HG03097 (cell line): ENCODE measurements around the gene CD93.

ENCODE experiments used
- ATAC-seq: cut with Tn5 transposase; IDR thresholded peaks from one replicate; pipeline ENCODE4 v1.9.1; 2021; ENCODE audit not compliant: unreplicated experiment, low FRiP score

Gene CD93

DNA sequence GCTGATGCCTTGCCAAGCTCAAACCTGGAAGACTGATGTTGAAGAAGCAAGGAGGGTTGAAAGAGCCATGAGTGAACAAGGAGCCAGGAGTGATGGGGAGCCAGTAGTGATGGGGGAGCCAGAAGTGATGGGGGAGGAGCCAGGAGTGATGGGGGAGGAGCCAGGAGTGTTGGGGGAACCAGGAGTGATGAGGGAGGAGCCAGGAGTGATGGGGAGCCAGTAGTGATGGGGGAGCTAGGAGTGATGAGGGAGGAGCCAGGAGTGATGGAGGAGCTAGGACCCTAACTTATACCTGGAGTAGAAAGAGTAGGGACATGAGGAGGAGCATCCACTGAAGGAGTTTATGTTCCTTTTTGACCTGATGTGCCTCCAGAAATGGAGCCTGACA, 14.6 kb upstream of the CD93 start:
- ATAC-seq: no peak

DNA sequence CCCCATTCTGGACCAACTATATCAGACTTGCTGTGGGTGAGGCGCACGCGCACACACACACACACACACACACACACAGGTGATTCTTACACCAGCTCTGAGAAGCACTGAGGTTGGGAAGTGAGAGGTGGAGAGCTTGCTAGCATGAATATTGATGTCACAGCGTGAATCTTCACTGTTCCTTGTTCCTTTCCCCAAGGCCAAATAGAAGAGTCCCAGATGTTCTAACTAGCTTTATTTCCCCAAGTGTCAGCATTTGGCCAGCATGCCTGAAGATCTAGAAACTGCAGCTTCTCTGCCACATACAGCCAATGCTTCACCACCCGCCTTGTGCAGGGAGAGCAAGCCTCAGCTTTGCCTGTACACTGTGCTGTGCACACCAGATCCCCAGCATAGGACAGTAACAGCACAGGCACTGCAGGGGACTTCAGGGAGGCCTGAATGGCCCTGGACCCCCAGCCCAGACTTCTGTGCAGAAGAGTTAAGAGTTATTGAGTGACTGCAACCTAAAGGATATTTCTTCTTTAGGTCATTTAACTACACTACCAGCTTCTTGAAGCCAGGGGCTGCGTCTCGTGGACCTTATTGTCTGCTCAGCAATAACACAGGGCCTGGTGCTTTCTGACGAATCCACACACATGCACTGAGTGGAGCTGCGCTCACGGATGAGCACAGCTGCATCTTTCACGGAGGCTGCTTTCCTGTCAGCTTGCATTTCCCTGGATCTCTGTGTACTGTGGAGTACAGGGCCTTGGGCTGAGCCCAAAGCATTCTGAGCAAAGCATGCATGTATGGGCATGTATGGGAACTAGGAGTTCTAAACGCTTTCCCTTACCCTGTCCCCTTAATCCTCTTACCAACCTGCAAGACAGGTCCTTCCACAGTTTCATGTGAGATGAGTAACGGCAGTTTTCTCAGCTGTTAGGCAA, 13.9 kb upstream of the CD93 start:
- ATAC-seq: no peak

DNA sequence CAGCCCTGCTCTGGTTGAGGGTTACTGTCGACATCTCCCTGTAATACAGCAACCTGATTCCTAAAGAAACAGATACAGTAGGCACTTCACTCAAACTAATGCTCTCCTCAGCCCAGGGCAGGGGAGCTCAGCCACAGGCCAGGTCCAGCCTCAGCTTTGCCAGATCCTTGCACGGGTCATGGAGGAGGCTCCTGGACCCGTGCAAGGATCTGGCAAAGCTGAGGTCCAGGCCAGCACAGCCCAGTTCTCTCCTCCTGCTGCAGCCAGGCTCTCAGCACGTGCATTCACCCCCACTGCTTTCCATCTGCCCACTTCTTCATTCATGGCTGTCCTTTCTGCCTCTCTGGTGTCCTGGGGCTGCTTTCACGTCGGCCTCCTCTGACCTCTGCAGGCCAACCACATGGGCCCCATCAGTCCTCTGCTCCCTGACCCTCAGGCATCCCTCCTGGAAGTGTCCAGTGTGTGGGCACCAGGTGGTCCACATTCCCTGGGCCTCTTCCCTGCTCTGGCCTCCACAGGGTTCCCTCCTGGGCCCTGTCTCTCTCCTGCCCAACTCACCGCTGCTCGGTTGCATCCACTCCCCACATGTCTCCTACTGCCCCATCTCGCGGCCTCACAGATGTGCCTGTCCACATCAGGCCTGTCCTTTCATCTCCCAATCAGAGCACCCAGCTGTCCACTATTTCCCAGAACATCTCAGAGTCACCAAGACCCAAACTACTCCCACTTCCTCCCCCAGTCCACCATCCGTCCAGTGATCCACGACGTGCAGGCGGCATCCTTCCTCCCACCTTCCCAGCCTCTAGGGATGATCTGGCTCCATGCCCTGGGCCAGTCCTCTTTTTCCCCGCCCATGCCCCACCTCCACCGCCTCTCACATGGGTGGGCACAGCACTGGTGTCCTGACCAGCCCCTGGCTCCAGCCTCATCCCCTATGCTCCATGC, 11.8 kb upstream of the CD93 start:
- ATAC-seq: no peak

DNA sequence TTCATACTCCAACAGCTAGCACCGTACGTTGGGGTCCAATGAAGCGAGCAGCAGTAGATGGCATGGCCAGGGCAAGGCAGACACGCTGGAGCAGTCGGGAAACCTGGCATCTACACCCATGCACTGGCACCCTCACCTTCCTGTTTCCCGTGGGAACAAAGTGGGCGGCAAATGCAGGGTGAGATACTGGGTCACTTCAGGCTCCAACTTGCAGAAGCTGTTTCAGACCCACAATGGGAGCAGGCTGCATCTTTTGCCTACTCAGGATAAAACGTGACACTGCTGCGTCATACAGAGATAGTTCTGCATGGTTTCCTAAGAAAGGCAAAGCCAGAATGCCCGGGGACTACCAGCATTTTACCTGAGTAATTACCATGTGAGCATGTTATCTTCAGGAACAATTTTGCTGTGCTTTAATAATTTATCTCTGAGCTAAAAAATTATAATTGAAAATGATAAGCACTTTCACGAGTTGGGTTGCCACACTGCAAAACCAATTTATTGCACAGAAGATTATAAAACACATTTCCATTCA, 10.9 kb upstream of the CD93 start:
- no peak for ATAC-seq

DNA sequence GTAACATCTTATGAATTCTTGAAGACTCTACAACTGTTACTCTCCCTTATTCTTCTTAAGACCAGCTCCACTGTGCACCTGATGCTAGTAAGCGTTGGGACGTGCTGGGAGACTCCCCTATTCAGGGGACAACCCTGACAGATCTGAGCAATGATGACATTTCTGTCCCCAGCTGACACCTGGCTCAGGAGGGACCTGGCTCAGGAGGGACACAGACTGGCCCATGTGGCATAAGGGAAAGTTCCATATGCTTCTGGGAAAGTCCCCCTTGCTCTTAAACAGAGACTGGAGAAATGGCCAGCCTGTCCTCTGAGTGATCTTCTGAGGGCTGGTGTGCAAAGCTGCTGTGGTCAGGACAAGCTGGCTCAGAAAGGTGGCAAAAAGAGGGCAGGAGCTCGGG, 10.0 kb upstream of the CD93 start:
- no peak for ATAC-seq

DNA sequence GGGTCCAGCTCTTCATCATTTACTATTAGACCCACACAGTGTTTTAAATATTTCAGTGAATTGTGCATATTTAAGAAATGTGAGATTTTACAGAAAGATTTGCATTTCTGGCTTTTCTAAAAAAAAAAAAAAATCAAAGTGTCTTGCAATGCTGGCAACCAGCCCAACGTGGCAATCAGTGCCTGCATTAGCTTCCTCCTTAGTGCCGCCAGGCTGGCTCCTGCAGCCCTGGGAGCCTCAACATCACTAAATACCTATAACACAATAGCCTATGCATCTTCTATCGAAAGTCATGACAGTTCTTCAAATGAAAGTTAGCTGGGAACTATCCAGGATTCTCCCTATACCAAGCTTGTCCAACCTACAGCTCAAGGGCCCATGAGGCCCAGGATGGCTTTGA, 9.4 kb upstream of the CD93 start:
- ATAC-seq: no peak

DNA sequence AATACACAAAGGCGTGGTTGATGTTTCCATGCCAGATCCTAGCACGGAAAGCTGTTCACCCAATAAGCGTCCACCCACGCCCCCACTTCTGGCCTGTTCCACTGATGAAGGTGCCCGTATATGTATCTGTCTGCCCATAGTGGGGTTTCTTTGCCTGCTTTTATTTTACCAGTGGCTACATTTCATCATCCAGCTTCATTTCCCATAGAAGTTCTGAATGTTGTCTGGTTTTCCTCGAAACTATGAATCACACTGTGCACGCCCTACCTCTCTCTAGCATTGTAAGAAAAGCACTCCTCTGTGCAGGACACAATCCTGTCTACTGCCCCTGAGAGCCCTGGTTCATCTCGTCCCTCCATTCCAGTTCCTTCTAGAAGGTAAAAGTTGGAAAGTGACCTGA, 8.8 kb upstream of the CD93 start:
- no peak for ATAC-seq

DNA sequence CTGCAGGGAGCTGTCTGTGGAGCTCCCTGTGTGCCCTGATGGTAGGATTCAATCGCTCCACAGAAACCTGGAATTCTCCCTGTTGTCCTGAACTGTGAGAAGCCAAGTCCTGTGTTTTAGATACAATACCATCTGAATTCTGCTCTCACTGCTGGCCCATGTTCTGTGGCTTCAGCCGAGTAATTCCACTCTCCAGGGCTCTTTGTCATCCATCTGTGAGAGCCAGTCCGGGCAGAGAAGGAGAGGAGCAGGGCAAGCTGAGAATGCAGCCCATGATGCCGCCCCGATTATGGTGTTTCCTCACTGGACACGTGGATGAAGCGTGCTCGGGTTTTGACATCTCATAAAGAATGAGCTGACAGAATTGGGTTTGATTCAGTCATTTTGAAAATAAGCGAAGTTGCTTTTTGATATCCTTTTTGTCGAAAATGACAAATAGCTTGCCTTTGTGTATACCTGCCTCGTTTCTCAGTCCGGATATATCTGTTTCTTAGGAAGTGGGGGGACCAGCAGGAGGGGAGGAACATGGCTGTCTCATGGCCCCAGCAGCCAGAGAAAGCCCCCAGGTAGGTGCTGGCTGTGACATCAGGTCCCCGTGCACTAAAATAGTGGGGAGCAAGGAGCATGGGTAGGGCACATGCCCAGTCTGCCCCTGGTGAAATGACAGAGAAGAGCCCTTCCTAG, 8.2 kb upstream of the CD93 start:
- no peak for ATAC-seq

DNA sequence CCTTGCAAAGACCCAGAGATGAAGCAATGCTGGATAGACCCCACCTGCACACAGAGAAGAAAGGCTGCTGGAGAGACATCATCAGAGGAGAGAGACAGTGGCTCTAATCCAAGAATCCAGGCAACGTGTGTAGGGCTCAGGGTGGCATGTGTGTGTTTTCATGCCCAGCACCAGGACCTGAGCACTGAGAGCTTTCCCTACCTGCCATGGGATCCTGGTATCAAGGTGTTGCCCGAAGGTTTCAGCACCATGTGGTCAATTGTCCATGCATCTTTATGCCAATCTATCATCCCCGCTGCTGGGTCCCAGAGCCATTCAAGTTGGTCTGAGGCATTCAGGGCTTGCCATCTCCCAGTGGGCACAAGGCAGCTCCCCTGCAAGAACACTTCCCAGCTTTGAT, 7.5 kb upstream of the CD93 start:
- ATAC-seq: no peak

DNA sequence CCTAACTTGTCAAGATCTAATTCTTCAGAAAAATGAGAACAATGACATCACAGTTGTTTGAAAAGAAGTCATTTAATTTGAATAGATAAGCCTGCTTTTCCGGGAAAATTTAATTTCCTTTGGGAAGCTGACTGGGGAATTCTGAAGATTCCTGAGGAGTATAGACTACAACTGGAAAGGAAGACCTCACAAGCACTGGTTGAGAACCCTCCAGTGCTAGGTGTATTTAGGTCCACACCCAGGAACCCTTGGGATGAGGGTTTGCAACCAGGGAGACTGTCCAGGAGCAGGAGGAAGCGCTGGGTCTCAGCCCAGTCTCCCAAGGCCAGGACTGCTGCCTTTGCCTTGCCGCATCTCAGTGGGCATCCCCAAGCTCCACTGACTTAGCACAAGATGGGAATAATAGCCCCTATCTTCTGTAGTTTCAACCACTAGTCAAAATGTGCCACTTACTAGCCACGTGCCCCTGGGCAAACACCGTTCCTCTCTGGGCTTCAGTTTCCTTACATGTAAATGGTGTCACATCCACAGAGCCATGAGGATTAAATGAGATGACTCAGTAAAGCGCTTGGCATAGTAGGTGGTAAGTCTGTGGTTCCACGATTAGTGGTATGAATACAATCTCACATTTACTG, 6.9 kb upstream of the CD93 start:
- ATAC-seq: no peak

DNA sequence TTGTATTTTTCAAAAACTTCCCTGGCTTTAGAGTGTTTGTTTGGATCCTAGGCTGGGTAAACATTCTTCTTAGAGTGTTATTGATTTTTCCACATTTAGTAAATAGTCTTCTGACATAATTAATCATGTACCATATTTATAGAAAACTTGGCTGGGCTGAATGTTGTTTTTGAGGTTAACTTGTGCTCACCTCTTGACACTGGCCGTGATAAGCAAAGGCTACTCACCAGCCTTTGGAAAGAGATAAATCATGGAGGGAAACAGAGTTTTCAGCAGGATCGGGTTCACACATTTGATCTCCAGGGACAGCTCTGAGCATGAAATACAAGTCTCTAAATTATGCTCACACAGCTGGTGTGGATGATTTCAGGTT, 6.2 kb upstream of the CD93 start:
- no peak for ATAC-seq

DNA sequence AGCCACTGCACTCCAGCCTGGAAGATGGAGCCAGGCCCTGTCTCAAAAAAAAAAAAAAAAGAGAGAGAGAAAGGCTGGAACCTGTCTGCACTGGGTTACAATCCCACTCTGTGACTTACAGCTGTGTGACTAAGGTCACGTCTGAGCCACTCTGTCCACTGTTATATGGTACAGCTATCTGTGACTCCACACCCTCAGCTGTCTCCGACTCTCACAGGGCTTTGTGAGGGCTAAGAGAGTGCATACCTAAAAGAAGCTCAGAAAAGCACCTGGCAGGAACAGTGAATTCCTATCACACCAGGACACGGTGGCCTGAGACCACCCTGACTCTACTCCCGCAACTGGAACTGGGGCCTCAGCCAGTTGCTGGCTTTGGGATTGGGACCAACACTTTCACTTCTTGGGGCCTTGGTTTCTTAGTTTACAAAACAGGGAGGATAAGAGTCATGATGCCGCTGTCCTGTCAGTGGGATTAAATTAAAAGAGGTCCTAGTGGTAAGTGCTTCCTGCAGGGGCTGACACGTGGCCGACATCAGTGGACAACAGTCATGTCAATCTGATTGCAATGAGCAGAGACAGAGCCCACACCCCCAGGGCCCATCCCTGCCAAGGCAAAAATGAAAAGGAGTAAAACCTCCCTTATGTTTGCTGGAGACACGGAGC, 5.7 kb upstream of the CD93 start:
- no peak for ATAC-seq

DNA sequence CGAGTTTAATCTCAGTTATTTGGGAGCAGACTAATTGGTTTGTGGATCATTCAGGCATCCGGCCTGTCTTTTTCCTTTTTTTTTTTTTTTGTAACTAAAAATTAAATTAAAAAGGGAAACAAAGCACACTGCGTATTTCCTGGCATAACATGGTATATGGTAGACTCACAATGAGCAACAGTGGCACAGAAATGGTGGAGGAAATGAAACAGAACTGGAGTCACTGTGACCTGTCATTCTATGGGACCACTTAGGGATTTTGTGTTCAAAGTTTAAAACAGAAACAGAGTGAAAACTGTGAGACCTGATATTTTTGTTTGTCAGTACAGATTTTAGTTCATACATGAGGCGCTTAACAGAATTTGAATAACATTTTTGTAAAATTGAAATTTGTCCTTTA, 4.8 kb upstream of the CD93 start:
- no peak for ATAC-seq

DNA sequence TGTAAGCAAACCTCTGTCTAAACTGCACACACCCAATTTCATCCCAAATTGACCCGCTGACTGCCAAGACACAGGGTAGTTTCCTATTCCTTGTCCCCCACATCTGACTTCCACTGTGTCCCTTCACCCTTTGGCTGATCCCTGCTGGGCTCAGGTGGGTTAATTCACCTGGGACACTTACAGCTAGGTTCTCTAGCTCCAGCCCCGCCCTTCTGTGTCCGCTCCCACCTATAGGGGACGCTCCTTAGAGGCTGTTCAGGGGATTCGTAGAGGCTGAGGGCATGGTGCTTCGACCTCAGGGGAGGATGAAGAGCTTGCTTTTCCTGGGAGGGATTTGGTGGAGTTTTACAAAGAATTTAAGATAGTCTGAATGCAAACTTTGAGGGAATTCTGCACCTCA, 4.0 kb upstream of the CD93 start:
- ATAC-seq: no peak

DNA sequence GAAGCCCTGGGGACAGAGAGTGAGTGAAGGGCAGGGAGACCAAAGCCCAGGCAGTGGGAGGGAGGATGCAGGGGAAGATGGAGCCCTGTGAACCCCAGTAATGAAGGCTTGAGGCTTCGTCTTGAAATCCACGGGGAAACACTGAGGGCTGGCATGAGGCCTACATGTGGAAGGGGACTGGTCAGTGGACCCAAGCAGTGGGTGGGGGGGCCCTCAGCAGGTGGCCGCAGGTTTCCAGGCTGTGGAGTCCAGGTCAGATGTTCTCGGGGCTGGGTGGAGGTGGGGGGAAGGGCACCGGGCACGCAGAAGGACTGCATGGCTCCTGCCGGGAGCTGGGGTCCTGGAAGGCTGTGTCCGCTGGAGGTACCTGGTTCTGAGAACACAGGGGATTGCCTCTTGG, 2.7 kb upstream of the CD93 start:
- no peak for ATAC-seq

DNA sequence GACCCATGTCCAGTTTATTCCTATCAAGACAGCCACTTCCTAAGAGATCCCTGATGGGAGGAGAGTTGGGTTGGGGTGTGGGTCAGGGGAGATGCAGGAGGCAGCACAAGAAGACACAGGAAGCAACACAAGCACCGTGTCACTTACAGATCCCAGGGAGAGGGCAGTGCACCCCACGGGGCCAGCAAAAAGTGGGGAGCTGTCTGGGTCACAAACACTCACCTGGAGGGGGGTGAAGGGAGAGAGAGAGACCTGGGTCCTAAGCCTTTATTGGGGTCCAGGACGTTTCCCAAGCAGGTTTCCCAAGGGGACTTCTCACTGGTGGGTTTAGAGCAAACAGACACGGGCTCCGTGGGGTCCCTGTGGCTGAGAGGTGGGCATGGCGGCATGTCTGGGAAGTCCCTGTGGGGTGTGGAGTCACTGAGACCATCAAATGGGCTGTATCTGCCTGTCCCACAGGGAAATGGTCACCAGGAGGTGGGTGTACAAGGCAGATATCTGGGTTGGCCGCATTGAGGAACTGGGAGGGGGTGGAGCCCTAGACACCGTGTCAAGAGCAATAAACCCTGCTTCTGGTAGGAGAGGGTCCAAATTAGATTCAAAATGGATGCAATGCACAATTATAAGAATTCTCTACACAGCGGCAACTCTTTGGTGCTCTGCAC, 1.6 kb upstream of the CD93 start:
- no peak for ATAC-seq

DNA sequence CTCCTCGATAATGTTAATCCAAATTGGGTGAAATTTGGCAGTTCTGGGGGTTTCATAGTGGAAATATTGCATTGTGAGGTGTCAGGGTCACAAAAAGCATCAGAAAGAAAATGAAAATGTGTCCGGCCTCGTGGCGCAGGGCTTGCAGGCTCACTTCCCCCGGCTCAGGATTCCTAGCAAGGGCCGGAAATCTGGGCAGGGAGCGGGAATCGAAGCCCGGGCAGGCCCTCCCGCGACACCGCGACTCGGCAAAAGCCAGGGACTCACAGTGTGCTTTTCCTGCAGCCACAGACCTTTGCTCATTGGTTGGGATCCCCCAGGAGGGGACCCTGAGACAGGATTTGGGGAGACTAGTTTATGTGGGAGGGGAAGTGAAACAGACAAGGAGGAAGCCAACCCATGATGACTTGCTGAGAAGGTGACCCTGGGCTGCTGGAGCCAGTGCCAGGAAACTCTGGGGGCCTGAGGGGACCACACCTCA, 847 bp upstream of the CD93 start:
- ATAC-seq: no peak

DNA sequence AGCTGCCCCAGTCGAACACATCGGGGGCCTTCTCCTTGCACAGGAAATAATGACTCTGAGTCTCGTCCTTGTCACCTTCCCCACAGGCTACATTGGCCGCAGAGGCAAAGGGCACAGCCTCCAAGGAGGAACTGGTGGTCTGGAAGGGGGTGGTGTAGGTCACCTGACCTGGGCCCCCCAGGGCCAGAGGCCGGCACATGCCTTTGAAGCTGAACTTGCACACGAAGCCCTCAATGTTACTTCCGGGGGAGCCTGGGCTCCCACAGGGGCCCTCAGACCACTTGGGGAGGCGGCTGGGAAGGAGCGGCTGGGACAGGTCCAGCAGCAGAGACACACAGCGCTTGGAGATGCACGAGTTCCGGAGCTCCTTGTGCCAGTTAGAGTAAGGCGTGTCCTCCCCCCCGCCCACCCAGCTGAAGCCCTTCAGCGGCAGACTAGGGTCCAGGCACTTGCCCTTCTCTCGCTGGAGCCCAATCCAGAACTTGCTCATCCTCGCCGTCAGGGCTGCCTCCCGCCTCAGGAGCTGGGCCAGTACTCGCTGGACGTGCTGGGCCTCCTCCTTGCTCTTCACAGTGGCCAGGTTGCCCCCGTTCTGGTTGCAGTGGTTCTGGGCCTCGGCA, 578 bp downstream of the CD93 start:
- ATAC-seq: no peak

DNA sequence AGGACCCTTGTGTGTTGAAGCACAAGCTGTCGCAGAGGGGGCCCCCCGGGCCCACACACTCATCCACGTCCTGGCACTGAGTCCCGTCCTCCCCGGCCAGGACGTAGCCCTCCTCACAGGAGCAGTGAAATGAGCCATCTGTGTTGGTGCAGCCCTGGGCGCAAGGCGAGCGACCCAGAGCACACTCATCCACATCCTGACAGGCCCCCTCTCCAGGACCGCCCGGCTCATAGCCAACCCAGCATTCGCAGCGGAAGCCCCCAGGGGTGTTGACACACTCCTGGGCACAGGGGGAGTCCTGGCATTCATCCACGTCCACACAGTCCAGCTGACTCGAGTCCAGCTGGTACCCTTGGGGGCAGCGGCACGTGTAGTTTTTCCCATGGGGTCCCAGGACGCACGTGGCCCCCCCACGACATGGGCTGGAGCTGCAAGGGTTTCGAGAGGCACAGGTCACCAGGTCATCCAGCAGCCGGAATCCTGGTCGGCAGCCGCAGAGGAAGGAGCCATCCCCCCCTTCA, 1.2 kb downstream of the CD93 start:
- no peak for ATAC-seq
